RWPE1 (cell line): ENCODE measurements around the gene ABHD13.

Experiments
- CTCF ChIA-PET: fragments of 350-600 bp; sonication (Branson Sonifier 250); formaldehyde crosslinking; extraction: SDS; loops from one replicate; lab custom pipeline; 2021; lab: Yijun Ruan, JAX
- POLR2A ChIA-PET: fragments of 400-600 bp; formaldehyde crosslinking; extraction: SDS; loops from one replicate; lab custom pipeline; 2020; ENCODE audit warnings: antibody characterized with exemption; ENCODE audit not compliant: low non-redundant PET; lab: Yijun Ruan, JAX
- DNase-seq: peaks from one replicate; pipeline ENCODE4 v3.0.0; 2012; ENCODE audit warnings: low spot score
- H3K27ac ChIP-seq: fragments of 450-650 bp; 2 replicates; pipeline ENCODE4 v1.5.1; 2017
- TF ChIP-seq, protein P1 (sequence below): fragments of 450-650 bp; conservative IDR thresholded peaks from 2 replicates; pipeline ENCODE4 v1.5.1; 2017; ENCODE audit warnings: low read depth, mild to moderate bottlenecking

ABHD13 gene

DNA sequence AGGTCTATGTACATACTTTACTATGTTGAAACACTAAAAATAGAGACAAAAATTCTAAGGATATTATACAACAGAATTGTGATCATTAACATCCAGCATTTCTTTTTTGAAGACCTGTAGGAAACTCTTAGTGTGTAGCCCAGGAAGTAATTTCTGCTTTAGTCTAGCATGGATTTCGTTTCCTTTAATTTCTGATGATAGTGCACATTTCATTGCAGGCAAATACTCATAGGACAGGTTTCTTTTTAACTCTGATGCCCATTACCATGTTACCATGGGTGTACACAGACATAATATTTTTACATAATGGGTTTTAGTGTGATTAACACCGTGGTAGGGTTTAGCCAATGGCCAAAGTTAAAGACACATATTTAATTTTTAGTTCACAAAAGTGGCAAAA is 29.9 kb upstream of the ABHD13 start:
- POLR2A ChIA-PET: no interaction called here
- no peak overlapping the region for H3K27ac ChIP-seq
- TF ChIP-seq, protein P1, sequence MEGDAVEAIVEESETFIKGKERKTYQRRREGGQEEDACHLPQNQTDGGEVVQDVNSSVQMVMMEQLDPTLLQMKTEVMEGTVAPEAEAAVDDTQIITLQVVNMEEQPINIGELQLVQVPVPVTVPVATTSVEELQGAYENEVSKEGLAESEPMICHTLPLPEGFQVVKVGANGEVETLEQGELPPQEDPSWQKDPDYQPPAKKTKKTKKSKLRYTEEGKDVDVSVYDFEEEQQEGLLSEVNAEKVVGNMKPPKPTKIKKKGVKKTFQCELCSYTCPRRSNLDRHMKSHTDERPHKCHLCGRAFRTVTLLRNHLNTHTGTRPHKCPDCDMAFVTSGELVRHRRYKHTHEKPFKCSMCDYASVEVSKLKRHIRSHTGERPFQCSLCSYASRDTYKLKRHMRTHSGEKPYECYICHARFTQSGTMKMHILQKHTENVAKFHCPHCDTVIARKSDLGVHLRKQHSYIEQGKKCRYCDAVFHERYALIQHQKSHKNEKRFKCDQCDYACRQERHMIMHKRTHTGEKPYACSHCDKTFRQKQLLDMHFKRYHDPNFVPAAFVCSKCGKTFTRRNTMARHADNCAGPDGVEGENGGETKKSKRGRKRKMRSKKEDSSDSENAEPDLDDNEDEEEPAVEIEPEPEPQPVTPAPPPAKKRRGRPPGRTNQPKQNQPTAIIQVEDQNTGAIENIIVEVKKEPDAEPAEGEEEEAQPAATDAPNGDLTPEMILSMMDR: no peak
- no peak for DNase-seq
- CTCF ChIA-PET: no interaction called here

DNA sequence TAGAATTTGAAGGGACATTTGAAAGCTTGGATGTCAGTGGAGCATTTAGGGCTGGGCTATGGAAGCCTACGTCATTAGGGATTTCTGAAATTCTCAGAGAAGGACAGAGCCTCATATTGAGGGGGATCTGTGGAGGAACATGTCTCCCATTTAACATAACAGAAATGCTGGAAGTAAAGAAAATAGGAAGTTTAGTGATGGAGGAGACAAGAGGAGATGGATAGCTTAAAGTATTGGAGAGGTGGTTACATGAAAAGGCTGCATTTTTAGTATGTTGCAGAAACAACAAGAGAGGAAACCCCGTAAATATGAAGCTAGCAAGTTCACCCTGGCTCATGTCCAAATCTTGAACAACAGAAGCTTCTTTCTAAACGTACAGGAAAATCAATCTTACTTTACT is 27.3 kb upstream of the ABHD13 start:
- no peak overlapping the region for H3K27ac ChIP-seq
- ChIA-PET POLR2A (no interaction called here), CTCF (no interaction called here)
- no peak for DNase-seq
- TF ChIP-seq, protein P1: no peak

DNA sequence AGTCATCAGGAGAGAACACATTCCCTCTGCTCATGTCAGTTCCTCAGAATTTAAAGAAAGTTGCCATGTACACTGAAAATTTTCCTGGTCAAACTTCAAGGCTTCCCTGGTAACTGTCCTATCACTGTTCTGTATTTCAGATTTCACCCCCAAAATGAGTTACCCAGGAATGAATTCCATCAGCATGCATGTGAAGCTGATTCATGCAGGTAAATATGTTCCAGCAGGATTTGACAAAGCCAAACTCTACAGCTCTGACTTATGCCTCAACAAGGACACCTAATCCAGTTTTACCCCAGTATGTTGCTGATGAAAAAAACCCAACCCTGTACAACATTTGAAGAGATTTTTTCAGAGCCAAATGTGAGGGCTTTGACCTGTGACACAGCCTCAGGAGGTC is 24.4 kb upstream of the ABHD13 start:
- CTCF ChIA-PET: interaction anchor here (0.5 kb wide), 1 partner anchor 35 kb away, joined by 3 read pairs; no protein-coding TSS in a partner anchor
- H3K27ac ChIP-seq: no peak overlapping the region
- TF ChIP-seq, protein P1: no peak
- POLR2A ChIA-PET: no interaction called here
- peak; percentile 55 for DNase-seq

DNA sequence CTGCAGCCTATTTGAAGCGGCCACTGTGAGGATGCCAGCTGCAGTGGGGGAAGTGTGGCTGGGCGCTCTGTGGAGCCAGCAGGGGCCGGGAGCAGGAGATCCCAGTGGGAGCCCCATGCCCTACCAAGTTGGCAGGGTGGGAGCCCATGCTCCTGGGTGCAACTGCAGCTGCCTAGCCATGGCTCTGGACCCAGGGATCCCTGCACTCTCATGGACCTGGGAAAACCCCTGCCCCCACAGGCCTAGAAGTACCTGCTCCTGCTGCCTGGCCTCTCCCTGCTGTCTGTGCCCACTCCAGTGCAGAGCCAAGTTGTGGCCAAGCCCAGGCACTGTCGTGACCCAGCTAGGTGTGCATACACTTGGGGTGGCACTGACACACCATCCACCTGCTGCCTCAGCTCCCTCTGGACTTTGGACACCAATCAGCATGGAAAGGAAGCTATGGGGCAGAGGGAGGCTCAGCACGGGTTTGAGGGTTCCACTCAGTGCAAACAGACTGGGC is 23.7 kb upstream of the ABHD13 start:
- CTCF ChIA-PET: interaction anchor here (0.5 kb wide), 1 partner anchor 25 kb away, joined by 3 read pairs; no protein-coding TSS in a partner anchor
- TF ChIP-seq, protein P1: no peak
- H3K27ac ChIP-seq: peak overlapping the region; percentile 62
- no peak for DNase-seq
- POLR2A ChIA-PET: interaction anchor here (0.6 kb wide), 1 partner anchor 95 kb away, joined by 3 read pairs; no protein-coding TSS in a partner anchor

DNA sequence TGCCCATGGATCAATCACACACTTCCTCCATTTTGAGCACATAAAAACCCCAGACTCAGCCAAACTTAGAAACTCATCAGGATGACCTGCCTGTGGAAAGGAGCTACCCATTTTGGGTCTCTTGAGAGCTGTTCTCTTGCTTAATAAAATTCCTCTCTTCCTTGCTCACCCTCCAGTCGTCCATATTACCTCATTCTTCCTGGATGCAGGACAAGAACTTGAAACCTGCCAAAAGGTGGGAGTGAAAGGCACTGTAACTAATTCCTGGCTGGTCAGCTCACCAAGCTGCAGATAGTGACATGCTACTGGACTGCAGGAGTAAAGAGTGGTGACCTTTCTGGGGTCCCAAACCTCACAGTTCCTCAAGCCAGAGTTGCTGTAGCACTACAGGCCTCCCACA is 23.0 kb upstream of the ABHD13 start:
- POLR2A ChIA-PET: interaction anchor here (0.6 kb wide), 1 partner anchor 94 kb away, joined by 3 read pairs; no protein-coding TSS in a partner anchor
- TF ChIP-seq, protein P1: no peak
- no peak overlapping the region for H3K27ac ChIP-seq
- CTCF ChIA-PET: no interaction called here
- no peak for DNase-seq

DNA sequence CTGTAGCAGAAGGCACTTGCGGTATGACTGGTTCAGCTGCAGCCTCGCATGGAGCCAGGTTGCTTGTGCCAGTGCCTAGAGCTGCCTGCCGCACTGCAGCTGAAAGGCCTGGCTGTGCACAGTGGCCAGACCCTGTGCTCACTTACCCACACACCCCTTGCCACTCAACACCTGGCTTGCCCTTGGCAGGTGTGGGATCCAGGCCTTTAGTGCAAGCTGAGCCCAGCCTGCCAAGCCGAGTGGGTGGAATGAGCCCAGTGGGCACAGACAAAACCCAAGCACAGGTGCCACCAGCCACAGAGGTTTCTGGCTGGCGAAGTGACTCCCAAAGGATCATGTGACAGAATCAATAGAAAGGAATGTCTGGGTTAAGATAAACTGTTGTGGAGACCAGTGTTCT is 22.3 kb upstream of the ABHD13 start:
- ChIA-PET CTCF (no interaction called here), POLR2A (no interaction called here)
- no peak overlapping the region for H3K27ac ChIP-seq
- DNase-seq: no peak
- TF ChIP-seq, protein P1: no peak
